Stomach (tissue), 9 donors: ENCODE measurements around the gene FMN1. TPM values are rescaled to one million over a fixed set of nuclear protein-coding genes. Genes with fewer than 3 reads are reported as not detected.

Experiments
- DNase-seq, 2 donors: peaks; one replicate each; pipeline versions ENCODE4 v3.0.0 to v3.0.0-alpha.2; 2013 to 2019
- H3K27ac ChIP-seq, 5 donors: fragments of 200-600 bp in 4 of 5; sonication (generic) in 4 of 5; one replicate each; pipeline ENCODE4 v1.5.1; 2013 to 2019; ENCODE audit warnings: mild to moderate bottlenecking in 1 of 5, moderate library complexity in 1 of 5
- H3K27me3 ChIP-seq, 3 donors: fragments of 200-600 bp; sonication (generic); one replicate each; pipeline ENCODE4 v1.5.1; 2017 to 2019; ENCODE audit warnings: mixed run types in 1 of 3
- H3K36me3 ChIP-seq, 4 donors: fragments of 200-600 bp; sonication (generic); 1 replicate in 3 of 4; 2 replicates in 1 of 4; pipeline ENCODE4 v1.5.1; 2016 to 2019
- H3K4me1 ChIP-seq, 4 donors: fragments of 200-600 bp; sonication (generic); one replicate each; pipeline ENCODE4 v1.5.1; 2016 to 2019
- H3K4me3 ChIP-seq, 4 donors: fragments of 200-600 bp; sonication (generic) in 3 of 4; one replicate each; pipeline ENCODE4 v1.5.1; 2016 to 2019; ENCODE audit warnings: mild to moderate bottlenecking in 1 of 4
- H3K9me3 ChIP-seq, 4 donors: fragments of 200-600 bp; sonication (generic); one replicate each; pipeline ENCODE4 v1.5.1; 2016 to 2019
- EP300 ChIP-seq: sonication (generic); formaldehyde crosslinking; IDR thresholded peaks from one replicate; pipeline ENCODE4 v1.6.1; 2017; ENCODE audit warnings: antibody characterized with exemption
- POLR2A ChIP-seq, 4 donors: fragments of 450-650 bp; IDR thresholded peaks; one replicate each; pipeline ENCODE4 v1.6.1; 2016; ENCODE audit warnings: antibody characterized with exemption in 4 of 4, control low read depth in 2 of 4, mild to moderate bottlenecking in 1 of 4, moderate library complexity in 1 of 4
- POLR2AphosphoS5 ChIP-seq, 3 donors: sonication (generic); formaldehyde crosslinking; IDR thresholded peaks; one replicate each; pipeline ENCODE4 v1.6.1; 2016; ENCODE audit warnings: antibody characterized with exemption in 3 of 3
- WGBS, 5 donors: extraction: QIAGEN DNeasy Blood & Tissue Kit in 3 of 5; methylation state at CpG; one replicate each; pipeline versions ENCODE4 v1.1.5 to v1.1.7; 2013 to 2018; 5-methylcytosine and 5-hydroxymethylcytosine counted together
- intact Hi-C: fragments of 100-400 bp; cut with DNase I; formaldehyde crosslinking; loops from one replicate; pipeline ENCODE4 v1.15.1; 2023; ENCODE audit warnings: low total_unique reads
- polyA plus RNA-seq, 3 donors: library from polyadenylated mRNA; stranded (reverse); fragments of 200-250 nt; gene quantifications; one replicate each; pipeline ENCODE4 v1.2.3, GENCODE V29; 2013
- total RNA-seq, 5 donors: library from RNA; depleted of rRNA; stranded (reverse); fragments of >200 nt; gene quantifications; one replicate each; pipeline versions ENCODE4 v1.1.0 to v1.2.3, GENCODE V29; 2014 to 2016
- TF ChIP-seq, protein P1 (sequence below), 7 experiments: fragments of 450-650 bp in 4 of 7; fragments of 200-600 bp in 3 of 7; sonication (generic) in 3 of 7; IDR thresholded peaks; one replicate each; pipeline ENCODE4 v1.5.1; 2016 to 2019; ENCODE audit warnings: antibody characterized with exemption in 7 of 7, control low read depth in 2 of 7, mild to moderate bottlenecking in 1 of 7
- donor health status: healthy with polysubstance abuse.
- donor health status: Bipolar disorder and iron deficiency.
- donor health status: healthy.

Gene FMN1
- total and polyA plus RNA-seq, 8 donors, result 0.40 to 58.0 (median 22.9) TPM

GRCh38 chr15:32904448-32904847 is 290.1 kb downstream of the FMN1 start:
- intact Hi-C loops, result no loop called here
- no peaks in the 10 kb centered on the region for H3K9me3 ChIP-seq
- H3K27me3 ChIP-seq, result no peaks in the 10 kb centered on the region
- no peak overlapping the region for H3K4me3 ChIP-seq
- no peak for DNase-seq
- WGBS, 5 donors, result 89 to 95% (median 93%) methylated on average over 2 of the region's 2 CpGs
- peaks cover 0 to 12% (median 5%) of the 10 kb centered on the region in 4 donors for H3K36me3 ChIP-seq
- peaks cover 0 to 18% (median 8%) of the 10 kb centered on the region in 4 donors for H3K4me1 ChIP-seq
- H3K27ac ChIP-seq, result no peak overlapping the region
- TF ChIP-seq POLR2A (IDR thresholded peaks at IDR 0.05), result no peak
- no peak for TF ChIP-seq POLR2AphosphoS5 (IDR thresholded peaks at IDR 0.05)
- TF ChIP-seq, protein P1, sequence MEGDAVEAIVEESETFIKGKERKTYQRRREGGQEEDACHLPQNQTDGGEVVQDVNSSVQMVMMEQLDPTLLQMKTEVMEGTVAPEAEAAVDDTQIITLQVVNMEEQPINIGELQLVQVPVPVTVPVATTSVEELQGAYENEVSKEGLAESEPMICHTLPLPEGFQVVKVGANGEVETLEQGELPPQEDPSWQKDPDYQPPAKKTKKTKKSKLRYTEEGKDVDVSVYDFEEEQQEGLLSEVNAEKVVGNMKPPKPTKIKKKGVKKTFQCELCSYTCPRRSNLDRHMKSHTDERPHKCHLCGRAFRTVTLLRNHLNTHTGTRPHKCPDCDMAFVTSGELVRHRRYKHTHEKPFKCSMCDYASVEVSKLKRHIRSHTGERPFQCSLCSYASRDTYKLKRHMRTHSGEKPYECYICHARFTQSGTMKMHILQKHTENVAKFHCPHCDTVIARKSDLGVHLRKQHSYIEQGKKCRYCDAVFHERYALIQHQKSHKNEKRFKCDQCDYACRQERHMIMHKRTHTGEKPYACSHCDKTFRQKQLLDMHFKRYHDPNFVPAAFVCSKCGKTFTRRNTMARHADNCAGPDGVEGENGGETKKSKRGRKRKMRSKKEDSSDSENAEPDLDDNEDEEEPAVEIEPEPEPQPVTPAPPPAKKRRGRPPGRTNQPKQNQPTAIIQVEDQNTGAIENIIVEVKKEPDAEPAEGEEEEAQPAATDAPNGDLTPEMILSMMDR (IDR thresholded peaks at IDR 0.05), result no peak
- no peak for TF ChIP-seq EP300

- H3K4me3 ChIP-seq, result no peak overlapping the region
- TF ChIP-seq POLR2AphosphoS5 (IDR thresholded peaks at IDR 0.05), result no peak
- TF ChIP-seq EP300, result no peak
- TF ChIP-seq POLR2A (IDR thresholded peaks at IDR 0.05), result no peak
- TF ChIP-seq, protein P1 (IDR thresholded peaks at IDR 0.05), result no peak
- intact Hi-C loops, result no loop called here
- no peaks in the 10 kb centered on the region for H3K27me3 ChIP-seq
- H3K27ac ChIP-seq, result no peak overlapping the region
- no peaks in the 10 kb centered on the region for H3K9me3 ChIP-seq
- H3K4me1 ChIP-seq, result peaks cover 0 to 13% (median 8%) of the 10 kb centered on the region in 4 donors
- 66 to 91% (median 85%) methylated on average over 10 of the region's 10 CpGs for WGBS, 5 donors
- H3K36me3 ChIP-seq, result peaks cover 0 to 19% (median 7%) of the 10 kb centered on the region in 4 donors
- DNase-seq, result no peak
Observed at GRCh38 chr15:32903591-32904290, 290.8 kb downstream of the FMN1 start.

DNA sequence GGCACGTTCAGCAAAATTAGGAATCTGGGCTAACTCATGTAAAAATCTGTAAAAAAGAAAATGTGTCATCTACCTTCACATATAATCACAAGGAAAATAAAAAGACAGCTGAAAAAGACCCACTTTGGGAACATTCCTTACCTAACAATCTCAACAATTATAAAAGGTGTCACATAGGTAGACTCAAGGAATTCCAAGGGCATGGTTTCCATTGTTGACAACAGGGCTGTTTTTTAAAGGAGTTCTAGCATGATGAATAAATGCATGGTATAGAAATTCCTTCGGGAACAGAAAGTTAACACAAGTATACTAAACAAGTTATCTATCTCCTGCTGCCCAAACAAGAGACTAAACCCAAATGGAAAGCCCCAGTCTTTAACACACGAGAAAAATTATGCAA is 292.5 kb downstream of the FMN1 start:
- intact Hi-C loops, result no loop called here
- no peaks in the 10 kb centered on the region for H3K9me3 ChIP-seq
- DNase-seq, result no peak
- no peak for TF ChIP-seq EP300
- H3K36me3 ChIP-seq, result peaks cover 0 to 26% (median 9%) of the 10 kb centered on the region in 4 donors
- 47 to 59% (median 56%) methylated on average over 3 of the region's 3 CpGs for WGBS, 5 donors
- no peak overlapping the region for H3K27ac ChIP-seq
- no peaks in the 10 kb centered on the region for H3K27me3 ChIP-seq
- no peaks in the 10 kb centered on the region for H3K4me1 ChIP-seq
- no peak overlapping the region for H3K4me3 ChIP-seq

- Histone ChIP-seq H3K27me3 (no peaks in the 10 kb centered on the region), H3K27ac (no peak overlapping the region), H3K36me3 (peaks cover 0 to 25% (median 9%) of the 10 kb centered on the region in 4 donors), H3K4me1 (no peaks in the 10 kb centered on the region), H3K4me3 (no peak overlapping the region), H3K9me3 (no peaks in the 10 kb centered on the region)
- intact Hi-C loops, result no loop called here
- no peak for DNase-seq
- 79 to 85% (median 81%) methylated on average over 2 of the region's 2 CpGs for WGBS, 5 donors
- TF ChIP-seq POLR2A (IDR thresholded peaks at IDR 0.05) (no peak), EP300 (no peak), POLR2AphosphoS5 (IDR thresholded peaks at IDR 0.05) (no peak)
- TF ChIP-seq, protein P1 (IDR thresholded peaks at IDR 0.05), result no peak
Observed at GRCh38 chr15:32901192-32901591, 293.3 kb downstream of the FMN1 start.

- Histone ChIP-seq H3K36me3 (peaks cover 0 to 22% (median 4%) of the 10 kb centered on the region in 4 donors), H3K27ac (no peak overlapping the region), H3K27me3 (no peaks in the 10 kb centered on the region), H3K4me3 (no peak overlapping the region), H3K9me3 (no peaks in the 10 kb centered on the region), H3K4me1 (no peaks in the 10 kb centered on the region)
- 79 to 87% (median 81%) methylated on average over 6 of the region's 6 CpGs for WGBS, 5 donors
- no peak for DNase-seq
- TF ChIP-seq POLR2AphosphoS5 (IDR thresholded peaks at IDR 0.05) (no peak), POLR2A (IDR thresholded peaks at IDR 0.05) (no peak), EP300 (no peak)
- TF ChIP-seq, protein P1 (IDR thresholded peaks at IDR 0.05), result no peak
- intact Hi-C loops, result no loop called here
Observed at GRCh38 chr15:32899126-32899596, 295.4 kb downstream of the FMN1 start.
